A549 (cell line): ENCODE results near the gene ZSCAN22. TPM values are rescaled to one million over a fixed set of nuclear protein-coding genes. Genes with fewer than 3 reads are reported as not detected.

ENCODE experiments used
- ATAC-seq, 2 experiments: fragments of 200-7000 bp in 1 of 2; fragments of >200 bp in 1 of 2; cut with Nextera tagmentation in 1 of 2; cut with Tn5 transposase in 1 of 2; 3 replicates each; pipeline versions ENCODE4 v1.8.0 to v1.9.1; 2018 to 2020; ENCODE audit warnings: mild to moderate bottlenecking in 1 of 2, moderate library complexity in 1 of 2
- CTCF ChIA-PET: fragments of 300-600 bp; sonication (Branson Sonifier 250); formaldehyde crosslinking; extraction: SDS; loops from one replicate; lab custom pipeline; 2021; ENCODE audit warnings: antibody characterized with exemption, inconsistent platforms; lab: Yijun Ruan, JAX
- POLR2A ChIA-PET: fragments of 350-600 bp; formaldehyde crosslinking; extraction: SDS; loops from one replicate; lab custom pipeline; 2021; ENCODE audit warnings: antibody characterized with exemption, inconsistent platforms; lab: Yijun Ruan, JAX
- DNase-seq, 2 experiments: peaks; one replicate each; pipeline versions ENCODE4 v3.0.0 to v3.0.0-alpha.2; 2011 to 2016; ENCODE audit warnings: low read depth in 1 of 2, low spot score in 1 of 2
- FAIRE-seq: peaks from 2 replicates; lab custom pipeline; 2011; peaks lifted over from hg19 to GRCh38; lab: Jason Lieb, UNC
- H3K27ac ChIP-seq, 2 experiments: fragments of >200 bp; sonication (Bioruptor Twin); formaldehyde crosslinking; 3 replicates each; pipeline ENCODE4 v1.5.1; 2016 to 2017
- H3K4me1 ChIP-seq: fragments of >200 bp; sonication (Bioruptor Twin); formaldehyde crosslinking; 3 replicates; pipeline ENCODE4 v1.6.1; 2016
- H3K4me2 ChIP-seq: fragments of >200 bp; sonication (Bioruptor Twin); formaldehyde crosslinking; 3 replicates; pipeline ENCODE4 v1.6.1; 2016
- H3K4me3 ChIP-seq: fragments of >200 bp; sonication (Bioruptor Twin); formaldehyde crosslinking; 3 replicates; pipeline ENCODE4 v1.5.1; 2016
- H3K9me3 ChIP-seq: fragments of >200 bp; sonication (Bioruptor Twin); formaldehyde crosslinking; 3 replicates; pipeline ENCODE4 v1.6.1; 2016
- CBX2 ChIP-seq: fragments of 200-600 bp; sonication (generic); IDR thresholded peaks from 2 replicates; pipeline ENCODE4 v1.6.1; 2016; ENCODE audit warnings: low read depth, mild to moderate bottlenecking, borderline replicate concordance
- CEBPB ChIP-seq, 2 experiments: fragments of >200 bp in 1 of 2; sonication (Bioruptor Twin) in 1 of 2; formaldehyde crosslinking in 1 of 2; IDR thresholded peaks; 2 replicates each; pipeline ENCODE4 v1.6.1; 2012 to 2016
- CHD4 ChIP-seq: fragments of 200-600 bp; sonication (generic); IDR thresholded peaks from 2 replicates; pipeline ENCODE4 v1.6.1; 2016; ENCODE audit warnings: antibody characterized with exemption, mild to moderate bottlenecking, borderline replicate concordance
- EHF ChIP-seq: fragments of 250-450 bp; sonication (Bioruptor Pico); IDR thresholded peaks from 2 replicates; pipeline ENCODE4 v1.5.0; 2020; ENCODE audit warnings: mild to moderate bottlenecking
- EHMT2 ChIP-seq: fragments of 200-600 bp; sonication (generic); IDR thresholded peaks from 2 replicates; pipeline ENCODE4 v1.6.1; 2016; ENCODE audit warnings: antibody characterized with exemption, low read depth, mild to moderate bottlenecking, moderate library complexity
- EP300 ChIP-seq, 2 experiments: fragments of >200 bp; sonication (Bioruptor Twin); formaldehyde crosslinking; IDR thresholded peaks; 2 replicates in 1 of 2; 3 replicates in 1 of 2; pipeline ENCODE4 v1.6.1; 2016 to 2017
- FOSB ChIP-seq: fragments of 250-450 bp; sonication (Bioruptor Pico); IDR thresholded peaks from 2 replicates; pipeline ENCODE4 v1.5.0; 2020; ENCODE audit warnings: mild to moderate bottlenecking, moderate library complexity
- FOSL2 ChIP-seq, 2 experiments: fragments of 450-650 bp in 1 of 2; fragments of >200 bp in 1 of 2; sonication (Bioruptor Twin) in 1 of 2; formaldehyde crosslinking; IDR thresholded peaks; 2 replicates each; pipeline versions ENCODE4 v1.5.0 to v1.6.1; 2016 to 2020; ENCODE audit warnings: mild to moderate bottlenecking in 1 of 2, moderate library complexity in 1 of 2
- FOXS1 ChIP-seq: fragments of 250-450 bp; sonication (Bioruptor Pico); IDR thresholded peaks from 2 replicates; pipeline ENCODE4 v1.5.0; 2020; ENCODE audit warnings: mild to moderate bottlenecking, moderate library complexity
- HDAC2 ChIP-seq: fragments of 200-600 bp; sonication (generic); IDR thresholded peaks from 2 replicates; pipeline ENCODE4 v1.6.1; 2016
- KDM1A ChIP-seq: fragments of 200-600 bp; sonication (generic); IDR thresholded peaks from 2 replicates; pipeline ENCODE4 v1.6.1; 2016; ENCODE audit warnings: low read depth, mild to moderate bottlenecking
- KDM5A ChIP-seq: fragments of 200-600 bp; sonication (generic); IDR thresholded peaks from 2 replicates; pipeline ENCODE4 v1.6.1; 2016; ENCODE audit warnings: antibody characterized with exemption, mild to moderate bottlenecking
- NPAS2 ChIP-seq: fragments of 250-450 bp; sonication (Bioruptor Pico); IDR thresholded peaks from 2 replicates; pipeline ENCODE4 v1.8.0; 2022; ENCODE audit warnings: mild to moderate bottlenecking, moderate library complexity, borderline replicate concordance
- NR3C1 ChIP-seq: fragments of >200 bp; sonication (Bioruptor Twin); formaldehyde crosslinking; IDR thresholded peaks from 3 replicates; pipeline ENCODE4 v1.6.1; 2017
- PHF8 ChIP-seq: fragments of 200-600 bp; sonication (generic); IDR thresholded peaks from 2 replicates; pipeline ENCODE4 v1.6.1; 2016; ENCODE audit warnings: low read depth, mild to moderate bottlenecking, antibody characterized with exemption, moderate library complexity, borderline replicate concordance
- POLR2A ChIP-seq: IDR thresholded peaks from 2 replicates; pipeline ENCODE4 v1.6.1; 2012; ENCODE audit warnings: mild to moderate bottlenecking, low read length
- POLR2AphosphoS2 ChIP-seq: conservative IDR thresholded peaks from 2 replicates; pipeline ENCODE4 v1.6.1; 2012; ENCODE audit warnings: low read length, improper control_type of control experiment, inconsistent platforms
- RNF2 ChIP-seq: fragments of 200-600 bp; sonication (generic); IDR thresholded peaks from 2 replicates; pipeline ENCODE4 v1.6.1; 2016; ENCODE audit warnings: low read depth, mild to moderate bottlenecking, antibody characterized with exemption, moderate library complexity, borderline replicate concordance
- SMC3 ChIP-seq: fragments of >200 bp; sonication (Bioruptor Twin); formaldehyde crosslinking; IDR thresholded peaks from 3 replicates; pipeline ENCODE4 v1.6.1; 2018; ENCODE audit warnings: inconsistent platforms
- SREBF2 ChIP-seq: fragments of 450-650 bp; IDR thresholded peaks from 2 replicates; pipeline ENCODE4 v1.6.1; 2014; ENCODE audit warnings: mild to moderate bottlenecking, moderate library complexity
- ZC3H11A ChIP-seq: fragments of 450-650 bp; IDR thresholded peaks from 2 replicates; pipeline ENCODE4 v1.6.1; 2014; ENCODE audit warnings: antibody characterized with exemption, mild to moderate bottlenecking
- ZSCAN20 ChIP-seq: fragments of 250-450 bp; sonication (Bioruptor Pico); IDR thresholded peaks from 2 replicates; pipeline ENCODE4 v1.8.0; 2022; ENCODE audit warnings: mild to moderate bottlenecking, moderate library complexity
- whole genome bisulfite sequencing: methylation state at CpG from one replicate; pipeline ENCODE4 v1.1.6; 2017; ENCODE audit errors: missing lambda C conversion rate; 5-methylcytosine and 5-hydroxymethylcytosine counted together
- polyA minus RNA-seq: library from RNA; depleted of rRNA, polyadenylated mRNA; stranded (reverse); fragments of >200 nt; gene quantifications from 2 replicates; pipeline ENCODE4 v1.2.3, GENCODE V29; 2011; rRNA and poly(A)+ RNA removed
- polyA plus RNA-seq, 4 experiments: library from polyadenylated mRNA; depleted of rRNA in 3 of 4; stranded (reverse); fragments of >200 nt; fragmentation: RNase III in 1 of 4; extraction: RNeasy Plus Mini Kit Qiagen cat#74134 plus additional on column Dnase treatment in 1 of 4; gene quantifications; 2 replicates in 3 of 4; 3 replicates in 1 of 4; pipeline ENCODE4 v1.2.3, GENCODE V29; 2011 to 2017
- TF ChIP-seq, protein P1 (sequence below): fragments of 250-450 bp; sonication (Bioruptor Pico); IDR thresholded peaks from 2 replicates; pipeline ENCODE4 v1.5.0; 2020; ENCODE audit warnings: low read depth, mild to moderate bottlenecking, moderate library complexity
- TF ChIP-seq, protein P2 (sequence below): IDR thresholded peaks from 2 replicates; pipeline ENCODE4 v1.6.1; 2012
- TF ChIP-seq, protein P3 (sequence below): IDR thresholded peaks from 2 replicates; pipeline ENCODE4 v1.6.1; 2012
- TF ChIP-seq, protein P4 (sequence below): fragments of 200-600 bp; sonication (generic); IDR thresholded peaks from 2 replicates; pipeline ENCODE4 v1.6.1; 2016; ENCODE audit warnings: antibody characterized with exemption, mild to moderate bottlenecking, moderate library complexity
- TF ChIP-seq, protein P5 (sequence below): fragments of 150-350 bp; IDR thresholded peaks from 2 replicates; pipeline ENCODE4 v1.6.1; 2014; ENCODE audit warnings: low read depth, mild to moderate bottlenecking, low read length
- TF ChIP-seq, protein P6 (sequence below): IDR thresholded peaks from 2 replicates; pipeline ENCODE4 v1.6.1; 2012; ENCODE audit warnings: low read depth, borderline replicate concordance
- TF ChIP-seq, protein P7 (sequence below): fragments of >200 bp; sonication (Bioruptor Twin); formaldehyde crosslinking; IDR thresholded peaks from 3 replicates; pipeline ENCODE4 v1.5.1; 2016

The ZSCAN22 gene
- polyA plus RNA-seq (2011; rRNA removed) (4.4 and 5.3 TPM in 2 replicates), polyA plus RNA-seq (2017; fragmentation: RNase III; extraction: RNeasy Plus Mini Kit Qiagen cat#74134 plus additional on column Dnase treatment) (2.0 to 2.2 TPM (median 2.0 TPM) in 3 replicates), polyA minus RNA-seq (12.4 and 12.9 TPM in 2 replicates)
- 2.1 and 2.5 TPM in 2 replicates for polyA plus RNA-seq (2012; cell fraction: cytosol; rRNA removed)
- polyA plus RNA-seq (2012; cell fraction: nucleus; rRNA removed) = 3.0 and 3.6 TPM in 2 replicates

DNA sequence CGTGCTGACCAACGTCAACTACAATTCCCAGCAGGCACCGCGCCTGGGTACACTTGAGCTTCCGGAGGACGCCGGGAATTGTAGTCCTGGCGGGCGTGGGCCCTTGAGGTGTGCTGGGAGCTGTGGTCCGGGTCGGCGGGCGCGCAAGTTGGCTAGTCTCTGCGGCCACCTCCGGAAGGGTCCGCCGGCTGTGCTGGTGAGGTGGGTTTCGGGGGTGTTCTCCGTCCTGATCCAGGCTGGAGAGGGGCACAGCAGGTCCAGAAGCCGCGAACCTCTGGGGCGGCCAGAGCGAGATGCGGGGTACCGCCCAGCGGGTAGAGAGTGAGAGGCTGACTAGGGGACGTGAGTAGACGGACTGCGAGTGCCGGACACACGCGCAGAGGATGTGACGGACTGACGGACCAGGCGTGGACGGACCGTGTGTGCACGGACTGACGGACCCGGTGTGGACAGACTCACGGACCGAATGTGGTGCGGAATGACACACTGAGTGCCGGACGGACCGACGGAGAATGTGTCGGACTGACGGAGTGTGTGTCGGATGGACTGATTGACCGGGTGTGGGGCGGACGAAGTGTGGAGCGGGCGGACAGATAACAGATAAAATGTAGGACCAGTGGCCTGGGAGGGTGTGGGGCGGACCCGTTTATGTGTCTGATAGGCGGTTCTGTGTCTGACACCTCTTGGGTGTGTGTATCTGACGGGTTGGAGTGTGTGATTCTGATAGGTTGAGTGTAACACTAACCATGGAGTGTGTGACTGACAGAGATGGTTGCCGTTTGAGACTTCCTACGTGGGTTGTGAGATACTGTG, at the start of gene ZSCAN22:
Gene ZSCAN22 (plus strand): TSS at position 81 of the 813 bp plus-strand sequence. CDS start 7,809 bp downstream, outside the sequence.
- CTCF ChIA-PET = interaction anchor here (0.6 to 1.6 kb wide), 3 partner anchors 8 to 43 kb away, joined by 3 to 7 read pairs (median 4); partner anchors contain the start of gene ERVK3-1
- POLR2A ChIA-PET = interaction anchor here (0.6 to 1.3 kb wide), 10 partner anchors 10 to 645 kb away, joined by 3 to 41 read pairs (median 6); partner anchors contain the start of genes ERVK3-1, ZBTB45, ZNF274 and ZNF497
- H3K4me2 ChIP-seq = peak within 1 kb of the TSS; percentile 93
- peak; percentile 99 for DNase-seq
- H3K4me1 ChIP-seq = peaks cover 13% of the 10 kb centered on the region; the same call in 2 of the 3 replicates
- peak within 1 kb of the TSS; percentile 88 to 95 for H3K27ac ChIP-seq
- FAIRE-seq = peak; percentile 76
- H3K4me3 ChIP-seq = peak within 1 kb of the TSS; percentile 69
- H3K9me3 ChIP-seq = peaks cover 12% of the 10 kb centered on the region; the same call in 1 of the 3 replicates
- peak; percentile 96 to 97 for ATAC-seq
- 1% methylated on average over 58 of the region's 62 CpGs for WGBS
- TF ChIP-seq NR3C1 (no peak), ZSCAN20 (CRISPR knock-in tag) (no peak), EP300 (IDR thresholded peaks at IDR 0.05) (no peak), EHF (CRISPR knock-in tag) (no peak), FOXS1 (CRISPR knock-in tag) (no peak), FOSL2 (IDR thresholded peaks at IDR 0.05) (no peak), FOSL2 (CRISPR knock-in tag; IDR thresholded peaks at IDR 0.05) (peak; percentile 60), POLR2A (peak; percentile 59), POLR2AphosphoS2 (no peak), KDM5A (peak; percentile 86), CBX2 (no peak), SREBF2 (no peak), CHD4 (no peak), EHMT2 (no peak), SMC3 (no peak; the same call in 1 of the 3 replicates), ZC3H11A (peak; percentile 14; the same call in 1 of the 2 replicates), HDAC2 (no peak), RNF2 (no peak), PHF8 (peak; percentile 76), CEBPB (IDR thresholded peaks at IDR 0.05) (no peak), FOSB (CRISPR knock-in tag) (no peak), NPAS2 (CRISPR knock-in tag) (no peak), KDM1A (no peak)
- TF ChIP-seq, protein P1, sequence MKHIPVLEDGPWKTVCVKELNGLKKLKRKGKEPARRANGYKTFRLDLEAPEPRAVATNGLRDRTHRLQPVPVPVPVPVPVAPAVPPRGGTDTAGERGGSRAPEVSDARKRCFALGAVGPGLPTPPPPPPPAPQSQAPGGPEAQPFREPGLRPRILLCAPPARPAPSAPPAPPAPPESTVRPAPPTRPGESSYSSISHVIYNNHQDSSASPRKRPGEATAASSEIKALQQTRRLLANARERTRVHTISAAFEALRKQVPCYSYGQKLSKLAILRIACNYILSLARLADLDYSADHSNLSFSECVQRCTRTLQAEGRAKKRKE (CRISPR knock-in tag) = no peak; the same call in 1 of the 2 replicates
- TF ChIP-seq, protein P2, sequence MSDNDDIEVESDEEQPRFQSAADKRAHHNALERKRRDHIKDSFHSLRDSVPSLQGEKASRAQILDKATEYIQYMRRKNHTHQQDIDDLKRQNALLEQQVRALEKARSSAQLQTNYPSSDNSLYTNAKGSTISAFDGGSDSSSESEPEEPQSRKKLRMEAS = peak; percentile 97
- TF ChIP-seq, protein P3, sequence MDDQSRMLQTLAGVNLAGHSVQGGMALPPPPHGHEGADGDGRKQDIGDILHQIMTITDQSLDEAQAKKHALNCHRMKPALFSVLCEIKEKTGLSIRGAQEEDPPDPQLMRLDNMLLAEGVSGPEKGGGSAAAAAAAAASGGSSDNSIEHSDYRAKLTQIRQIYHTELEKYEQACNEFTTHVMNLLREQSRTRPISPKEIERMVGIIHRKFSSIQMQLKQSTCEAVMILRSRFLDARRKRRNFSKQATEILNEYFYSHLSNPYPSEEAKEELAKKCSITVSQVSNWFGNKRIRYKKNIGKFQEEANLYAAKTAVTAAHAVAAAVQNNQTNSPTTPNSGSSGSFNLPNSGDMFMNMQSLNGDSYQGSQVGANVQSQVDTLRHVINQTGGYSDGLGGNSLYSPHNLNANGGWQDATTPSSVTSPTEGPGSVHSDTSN = peak; percentile 44; the same call in 1 of the 2 replicates
- TF ChIP-seq, protein P4, sequence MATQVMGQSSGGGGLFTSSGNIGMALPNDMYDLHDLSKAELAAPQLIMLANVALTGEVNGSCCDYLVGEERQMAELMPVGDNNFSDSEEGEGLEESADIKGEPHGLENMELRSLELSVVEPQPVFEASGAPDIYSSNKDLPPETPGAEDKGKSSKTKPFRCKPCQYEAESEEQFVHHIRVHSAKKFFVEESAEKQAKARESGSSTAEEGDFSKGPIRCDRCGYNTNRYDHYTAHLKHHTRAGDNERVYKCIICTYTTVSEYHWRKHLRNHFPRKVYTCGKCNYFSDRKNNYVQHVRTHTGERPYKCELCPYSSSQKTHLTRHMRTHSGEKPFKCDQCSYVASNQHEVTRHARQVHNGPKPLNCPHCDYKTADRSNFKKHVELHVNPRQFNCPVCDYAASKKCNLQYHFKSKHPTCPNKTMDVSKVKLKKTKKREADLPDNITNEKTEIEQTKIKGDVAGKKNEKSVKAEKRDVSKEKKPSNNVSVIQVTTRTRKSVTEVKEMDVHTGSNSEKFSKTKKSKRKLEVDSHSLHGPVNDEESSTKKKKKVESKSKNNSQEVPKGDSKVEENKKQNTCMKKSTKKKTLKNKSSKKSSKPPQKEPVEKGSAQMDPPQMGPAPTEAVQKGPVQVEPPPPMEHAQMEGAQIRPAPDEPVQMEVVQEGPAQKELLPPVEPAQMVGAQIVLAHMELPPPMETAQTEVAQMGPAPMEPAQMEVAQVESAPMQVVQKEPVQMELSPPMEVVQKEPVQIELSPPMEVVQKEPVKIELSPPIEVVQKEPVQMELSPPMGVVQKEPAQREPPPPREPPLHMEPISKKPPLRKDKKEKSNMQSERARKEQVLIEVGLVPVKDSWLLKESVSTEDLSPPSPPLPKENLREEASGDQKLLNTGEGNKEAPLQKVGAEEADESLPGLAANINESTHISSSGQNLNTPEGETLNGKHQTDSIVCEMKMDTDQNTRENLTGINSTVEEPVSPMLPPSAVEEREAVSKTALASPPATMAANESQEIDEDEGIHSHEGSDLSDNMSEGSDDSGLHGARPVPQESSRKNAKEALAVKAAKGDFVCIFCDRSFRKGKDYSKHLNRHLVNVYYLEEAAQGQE = no peak
- TF ChIP-seq, protein P5, sequence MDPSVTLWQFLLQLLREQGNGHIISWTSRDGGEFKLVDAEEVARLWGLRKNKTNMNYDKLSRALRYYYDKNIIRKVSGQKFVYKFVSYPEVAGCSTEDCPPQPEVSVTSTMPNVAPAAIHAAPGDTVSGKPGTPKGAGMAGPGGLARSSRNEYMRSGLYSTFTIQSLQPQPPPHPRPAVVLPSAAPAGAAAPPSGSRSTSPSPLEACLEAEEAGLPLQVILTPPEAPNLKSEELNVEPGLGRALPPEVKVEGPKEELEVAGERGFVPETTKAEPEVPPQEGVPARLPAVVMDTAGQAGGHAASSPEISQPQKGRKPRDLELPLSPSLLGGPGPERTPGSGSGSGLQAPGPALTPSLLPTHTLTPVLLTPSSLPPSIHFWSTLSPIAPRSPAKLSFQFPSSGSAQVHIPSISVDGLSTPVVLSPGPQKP = no peak
- TF ChIP-seq, protein P6, sequence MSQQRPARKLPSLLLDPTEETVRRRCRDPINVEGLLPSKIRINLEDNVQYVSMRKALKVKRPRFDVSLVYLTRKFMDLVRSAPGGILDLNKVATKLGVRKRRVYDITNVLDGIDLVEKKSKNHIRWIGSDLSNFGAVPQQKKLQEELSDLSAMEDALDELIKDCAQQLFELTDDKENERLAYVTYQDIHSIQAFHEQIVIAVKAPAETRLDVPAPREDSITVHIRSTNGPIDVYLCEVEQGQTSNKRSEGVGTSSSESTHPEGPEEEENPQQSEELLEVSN = peak; percentile 58; the same call in 1 of the 2 replicates
- TF ChIP-seq, protein P7, sequence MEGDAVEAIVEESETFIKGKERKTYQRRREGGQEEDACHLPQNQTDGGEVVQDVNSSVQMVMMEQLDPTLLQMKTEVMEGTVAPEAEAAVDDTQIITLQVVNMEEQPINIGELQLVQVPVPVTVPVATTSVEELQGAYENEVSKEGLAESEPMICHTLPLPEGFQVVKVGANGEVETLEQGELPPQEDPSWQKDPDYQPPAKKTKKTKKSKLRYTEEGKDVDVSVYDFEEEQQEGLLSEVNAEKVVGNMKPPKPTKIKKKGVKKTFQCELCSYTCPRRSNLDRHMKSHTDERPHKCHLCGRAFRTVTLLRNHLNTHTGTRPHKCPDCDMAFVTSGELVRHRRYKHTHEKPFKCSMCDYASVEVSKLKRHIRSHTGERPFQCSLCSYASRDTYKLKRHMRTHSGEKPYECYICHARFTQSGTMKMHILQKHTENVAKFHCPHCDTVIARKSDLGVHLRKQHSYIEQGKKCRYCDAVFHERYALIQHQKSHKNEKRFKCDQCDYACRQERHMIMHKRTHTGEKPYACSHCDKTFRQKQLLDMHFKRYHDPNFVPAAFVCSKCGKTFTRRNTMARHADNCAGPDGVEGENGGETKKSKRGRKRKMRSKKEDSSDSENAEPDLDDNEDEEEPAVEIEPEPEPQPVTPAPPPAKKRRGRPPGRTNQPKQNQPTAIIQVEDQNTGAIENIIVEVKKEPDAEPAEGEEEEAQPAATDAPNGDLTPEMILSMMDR = no peak
